H1 (cell line): ENCODE data around the gene STT3B.

ENCODE experiments used
- CTCF ChIP-seq, 3 experiments: IDR thresholded peaks; 1 replicate in 2 of 3; 2 replicates in 1 of 3; pipeline versions ENCODE4 v1.5.1 to v1.6.1; 2011; ENCODE audit warnings: low read length in 3 of 3, mild to moderate bottlenecking in 3 of 3, inconsistent platforms in 2 of 3, low read depth in 1 of 3, moderate library complexity in 1 of 3; ENCODE audit not compliant: insufficient read depth in 1 of 3; ENCODE audit errors: control extremely low read depth in 1 of 3
- JUN ChIP-seq: IDR thresholded peaks from 2 replicates; pipeline ENCODE4 v1.6.1; 2011; ENCODE audit warnings: low read depth, mild to moderate bottlenecking, improper control_type of control experiment, low read length
- MAX ChIP-seq: IDR thresholded peaks from 2 replicates; pipeline ENCODE4 v1.6.1; 2012; ENCODE audit warnings: inconsistent platforms
- TEAD4 ChIP-seq: IDR thresholded peaks from 2 replicates; pipeline ENCODE4 v1.6.1; 2012; ENCODE audit warnings: low read depth, low read length, inconsistent platforms, mixed read lengths

GRCh38 chr3:31565288-31565687 lies 32.6 kb downstream of the STT3B start:
- TF ChIP-seq CTCF (IDR thresholded peaks at IDR 0.05; ENCODE audit: control extremely low read depth in 1 of 3, insufficient read depth in 1 of 3, low read depth in 1 of 3, low read length in 3 of 3): no peak
- TF ChIP-seq TEAD4: no peak
- TF ChIP-seq MAX: no peak
- TF ChIP-seq JUN: no peak
